Measurements from ENCODE around the gene SEPHS2.
"Not testable (repeated sequence)": the region's sequence is repeated elsewhere in the genome, so short reads cannot be mapped to it uniquely, and the experiment has no call there.

SEPHS2 gene

DNA sequence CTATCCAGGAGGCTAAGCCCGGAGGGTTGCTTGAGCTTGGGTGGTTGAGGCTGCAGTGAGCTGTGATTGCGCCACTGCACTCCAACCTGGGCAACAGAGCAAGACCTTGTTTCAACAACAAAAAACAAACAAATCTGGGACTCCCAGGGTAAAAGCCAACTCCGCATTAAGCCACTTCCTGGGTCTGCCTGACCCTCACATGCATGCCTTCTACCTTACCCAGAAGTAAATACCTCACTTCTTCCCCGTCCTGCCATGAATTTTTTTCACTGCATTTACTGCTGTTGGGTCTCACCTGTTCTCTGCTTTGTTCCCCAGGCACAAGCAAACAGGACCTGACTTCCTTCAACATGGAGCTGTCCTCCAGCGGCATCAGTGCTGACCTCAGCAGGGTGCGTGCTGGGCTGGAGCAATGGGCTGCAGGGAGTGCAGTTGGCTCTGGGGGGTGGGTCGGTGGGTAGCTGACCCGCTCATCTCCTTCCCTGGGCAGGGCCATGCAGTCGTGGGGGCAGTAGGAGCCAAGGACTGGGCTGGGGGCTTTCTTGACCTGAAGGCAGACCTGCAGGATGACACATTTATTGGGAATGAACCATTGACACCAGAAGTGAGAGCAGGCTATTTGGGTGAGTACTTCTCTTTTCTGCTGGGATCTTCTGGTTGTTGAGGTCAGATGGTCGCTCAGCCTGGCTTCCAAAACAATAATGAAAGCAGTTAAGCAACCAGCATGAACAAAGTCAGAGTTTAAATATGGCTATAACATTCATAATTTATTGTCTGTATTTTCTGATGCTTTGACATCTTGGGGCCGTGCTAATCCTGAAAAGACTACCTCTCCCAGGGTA, 43.3 kb upstream of the SEPHS2 start:
- H3K4me3 ChIP-seq (ENCODE audit: control insufficient read depth, low read depth, low read length), result no peak overlapping the region
- TF ChIP-seq CTCF (conservative IDR thresholded peaks at IDR 0.05; ENCODE audit: control insufficient read depth, insufficient read depth, low read depth, low read length), result no peak
- DNase-seq (ENCODE audit: low read depth), result no peak

GRCh38 chr16:30485818-30486436, 40.3 kb upstream of the SEPHS2 start:
- TF ChIP-seq CTCF (conservative IDR thresholded peaks at IDR 0.05; ENCODE audit: control insufficient read depth, insufficient read depth, low read depth, low read length), result no peak
- no peak for DNase-seq (ENCODE audit: low read depth)
- H3K4me3 ChIP-seq (ENCODE audit: control insufficient read depth, low read depth, low read length), result no peak overlapping the region

DNA sequence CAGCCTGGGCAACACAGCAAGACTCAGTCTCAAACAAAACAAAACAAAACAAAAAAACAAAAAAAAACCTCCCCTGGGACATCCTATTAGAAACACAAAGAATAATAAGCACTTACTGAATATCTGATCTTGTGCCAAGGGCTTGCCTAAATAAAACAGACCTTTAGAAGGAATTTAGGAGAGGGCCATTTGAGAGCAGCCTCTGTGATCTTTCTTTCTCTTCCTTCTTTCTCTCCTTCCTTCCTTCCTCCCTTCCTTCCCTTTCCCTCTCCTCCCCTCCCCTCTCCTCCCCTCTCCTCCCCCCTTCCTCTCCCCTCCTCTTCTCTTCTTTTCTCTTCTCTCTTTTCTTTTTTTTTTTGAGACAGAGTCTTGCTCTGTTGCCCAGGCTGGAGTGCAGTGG, 39.2 kb upstream of the SEPHS2 start:
- TF ChIP-seq CTCF (conservative IDR thresholded peaks at IDR 0.05; ENCODE audit: control insufficient read depth, insufficient read depth, low read depth, low read length), result no peak
- H3K4me3 ChIP-seq (ENCODE audit: control insufficient read depth, low read depth, low read length), result no peak overlapping the region

DNA sequence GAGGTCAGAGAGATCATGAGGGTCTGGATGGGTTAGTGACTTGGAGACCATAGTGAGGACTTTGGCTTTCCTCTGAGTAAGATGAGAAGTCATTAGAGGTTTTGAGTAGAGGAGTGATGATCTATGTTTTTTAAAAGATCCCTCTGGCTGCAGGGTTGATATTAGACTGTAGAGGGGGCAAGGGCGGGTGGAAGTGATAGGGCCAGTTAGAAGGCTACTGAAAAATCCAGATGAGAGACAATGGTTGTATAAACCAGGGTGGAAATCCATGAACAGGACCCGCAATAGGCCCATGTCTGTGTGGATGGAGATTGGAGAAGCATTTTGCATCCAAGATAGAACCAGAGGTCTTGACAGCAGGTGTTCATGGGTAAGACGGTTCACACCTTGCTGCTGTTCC, 36.7 kb upstream of the SEPHS2 start:
- peak; percentile 36 for TF ChIP-seq CTCF (conservative IDR thresholded peaks at IDR 0.05; ENCODE audit: control insufficient read depth, insufficient read depth, low read depth, low read length)
- H3K4me3 ChIP-seq (ENCODE audit: control insufficient read depth, low read depth, low read length), result no peak overlapping the region
- peak; percentile 9 for DNase-seq (ENCODE audit: low read depth)

More for the DNA sequence above, 39.2 kb upstream of the SEPHS2 start:
- DNase-seq (ENCODE audit: low read depth), result no peak

DNA sequence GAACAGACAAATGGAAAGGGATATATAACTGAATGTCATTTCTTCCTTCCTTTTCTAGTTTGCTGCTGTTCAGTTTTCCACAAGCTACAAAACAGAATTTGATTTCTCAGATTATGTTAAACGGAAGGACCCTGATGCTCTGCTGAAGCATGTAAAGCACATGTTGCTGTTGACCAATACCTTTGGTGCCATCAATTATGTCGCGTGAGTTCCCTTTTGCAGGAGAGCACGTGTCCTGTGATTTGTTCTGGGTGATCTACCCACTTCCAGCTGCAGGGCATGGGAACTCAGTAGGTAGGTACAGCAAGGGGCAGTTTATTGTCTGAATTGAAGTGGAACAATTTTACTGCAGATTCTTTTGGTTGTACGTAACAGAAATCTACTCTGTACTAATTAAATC, 35.7 kb upstream of the SEPHS2 start:
- H3K4me3 ChIP-seq (ENCODE audit: control insufficient read depth, low read depth, low read length), result no peak overlapping the region
- no peak for TF ChIP-seq CTCF (conservative IDR thresholded peaks at IDR 0.05; ENCODE audit: control insufficient read depth, insufficient read depth, low read depth, low read length)
- no peak for DNase-seq (ENCODE audit: low read depth)

GRCh38 chr16:30478766-30479478, 33.2 kb upstream of the SEPHS2 start:
- no peak for DNase-seq (ENCODE audit: low read depth)
- TF ChIP-seq CTCF (conservative IDR thresholded peaks at IDR 0.05; ENCODE audit: control insufficient read depth, insufficient read depth, low read depth, low read length), result no peak
- H3K4me3 ChIP-seq (ENCODE audit: control insufficient read depth, low read depth, low read length), result no peak overlapping the region

DNA sequence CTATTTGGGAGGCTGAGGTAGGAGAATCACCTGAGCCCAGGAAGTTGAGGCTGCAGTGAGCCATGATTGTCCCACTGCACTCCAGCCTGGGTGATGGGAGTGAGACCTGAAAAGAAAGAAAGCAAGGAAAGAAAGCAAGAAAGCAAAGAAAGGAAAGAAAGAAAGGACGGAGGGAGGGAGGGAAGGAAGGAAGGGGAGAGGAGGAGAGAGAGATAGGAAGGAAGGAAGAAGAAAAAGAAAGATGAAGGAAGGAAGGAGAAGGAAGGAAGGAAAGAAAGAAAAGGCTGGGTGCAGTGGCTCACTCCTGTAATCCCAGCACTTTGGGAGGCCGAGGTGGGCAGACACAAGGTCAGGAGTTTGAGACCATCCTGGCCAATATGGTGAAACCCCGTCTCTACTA, 32.1 kb upstream of the SEPHS2 start:
- not testable (repeated sequence) for H3K4me3 ChIP-seq (ENCODE audit: control insufficient read depth, low read depth, low read length); DNase-seq (ENCODE audit: low read depth)
